OCI-LY7 (cell line): ENCODE results near the gene LPAR4. TPM values are rescaled to one million over a fixed set of nuclear protein-coding genes. Genes with fewer than 3 reads are reported as not detected.

Experiments
- BruUV-seq: library from RNA; stranded (reverse); fragments of 400-500 nt; replicated peaks from 2 replicates; lab custom pipeline; 2021; lab: Mats Ljungman, UMichigan
- CTCF ChIA-PET: fragments of 300-600 bp; sonication (Branson Sonifier 250); formaldehyde crosslinking; loops from one replicate; lab custom pipeline; 2022; ENCODE audit warnings: antibody characterized with exemption; ENCODE audit not compliant: unreplicated experiment; lab: Charles Lee
- POLR2A ChIA-PET: fragments of 300-600 bp; sonication (Branson Sonifier 250); formaldehyde crosslinking; loops from one replicate; lab custom pipeline; 2022; ENCODE audit warnings: antibody characterized with exemption; lab: Charles Lee
- DNase-seq: peaks from one replicate; pipeline ENCODE4 v3.0.0-alpha.2; 2015; ENCODE audit warnings: low spot score
- H2AFZ ChIP-seq: fragments of 200-600 bp; sonication (generic), shearing (Covaris generic); 2 replicates; pipeline ENCODE4 v1.6.1; 2014; ENCODE audit warnings: mild to moderate bottlenecking, antibody characterized with exemption, low read length, moderate library complexity
- H3K27ac ChIP-seq: fragments of 200-600 bp; sonication (generic); 2 replicates; pipeline ENCODE4 v1.5.1; 2014; ENCODE audit warnings: mixed run types, low read depth, mild to moderate bottlenecking, moderate library complexity, low read length, inconsistent platforms; ENCODE audit not compliant: poor library complexity, severe bottlenecking
- H3K36me3 ChIP-seq: fragments of 200-600 bp; sonication (generic); 2 replicates; pipeline ENCODE4 v1.6.1; 2014; ENCODE audit warnings: mild to moderate bottlenecking, antibody characterized with exemption, low read length, moderate library complexity, mixed read lengths; ENCODE audit not compliant: insufficient read depth
- H3K4me1 ChIP-seq: fragments of 200-600 bp; sonication (generic); 2 replicates; pipeline ENCODE4 v1.5.1; 2014; ENCODE audit warnings: mild to moderate bottlenecking, low read length; ENCODE audit not compliant: insufficient read depth, poor library complexity, severe bottlenecking
- H3K4me2 ChIP-seq: fragments of 200-600 bp; sonication (generic); 2 replicates; pipeline ENCODE4 v1.6.1; 2014; ENCODE audit warnings: mild to moderate bottlenecking, low read length
- H3K4me3 ChIP-seq: fragments of 200-600 bp; sonication (generic); 2 replicates; pipeline ENCODE4 v1.5.1; 2014; ENCODE audit warnings: mild to moderate bottlenecking, low read depth, low read length; ENCODE audit not compliant: poor library complexity, severe bottlenecking
- H3K79me2 ChIP-seq: fragments of 200-600 bp; sonication (generic); 2 replicates; pipeline ENCODE4 v1.6.1; 2016; ENCODE audit warnings: low read depth, mild to moderate bottlenecking, low read length, moderate library complexity, mixed read lengths; ENCODE audit not compliant: insufficient read depth
- H3K9me2 ChIP-seq: fragments of 200-600 bp; sonication (generic); 2 replicates; pipeline ENCODE4 v1.6.1; 2016; ENCODE audit warnings: mild to moderate bottlenecking, low read length, mixed read lengths; ENCODE audit not compliant: insufficient read depth
- H3K9me3 ChIP-seq: fragments of 200-600 bp; sonication (generic); 2 replicates; pipeline ENCODE4 v1.6.1; 2014; ENCODE audit warnings: mild to moderate bottlenecking, mixed run types, low read length, mixed read lengths
- H4K20me1 ChIP-seq: fragments of 200-600 bp; sonication (generic); 2 replicates; pipeline ENCODE4 v1.6.1; 2014; ENCODE audit warnings: mild to moderate bottlenecking, antibody characterized with exemption, low read length, moderate library complexity, mixed read lengths; ENCODE audit not compliant: insufficient read depth
- EZH2phosphoT487 ChIP-seq: fragments of 200-600 bp; sonication (generic); IDR thresholded peaks from 2 replicates; pipeline ENCODE4 v1.6.1; 2018; ENCODE audit warnings: low read depth, borderline replicate concordance, mild to moderate bottlenecking, mixed run types, antibody characterized with exemption, low read length, moderate library complexity, mixed read lengths
- intact Hi-C: fragments of 100-400 bp; cut with micrococcal nuclease; formaldehyde crosslinking; loops from one replicate; pipeline ENCODE4 v1.10.0; 2022; ENCODE audit not compliant: unreplicated experiment
- total RNA-seq, 2 experiments: library from RNA; depleted of rRNA in 1 of 2; stranded (reverse); fragments of >200 nt in 1 of 2; shearing (Covaris generic) in 1 of 2; gene quantifications; 2 replicates each; pipeline ENCODE4 v1.2.3, GENCODE V29; 2014 to 2022
- TF ChIP-seq, protein P1 (sequence below): fragments of 200-600 bp; sonication (generic); conservative IDR thresholded peaks from 2 replicates; pipeline ENCODE4 v1.5.1; 2014; ENCODE audit warnings: mild to moderate bottlenecking, antibody characterized with exemption, low read length, moderate library complexity, mixed read lengths

Gene LPAR4
- total RNA-seq, 2 experiments from 2014 or later: not detected

DNA sequence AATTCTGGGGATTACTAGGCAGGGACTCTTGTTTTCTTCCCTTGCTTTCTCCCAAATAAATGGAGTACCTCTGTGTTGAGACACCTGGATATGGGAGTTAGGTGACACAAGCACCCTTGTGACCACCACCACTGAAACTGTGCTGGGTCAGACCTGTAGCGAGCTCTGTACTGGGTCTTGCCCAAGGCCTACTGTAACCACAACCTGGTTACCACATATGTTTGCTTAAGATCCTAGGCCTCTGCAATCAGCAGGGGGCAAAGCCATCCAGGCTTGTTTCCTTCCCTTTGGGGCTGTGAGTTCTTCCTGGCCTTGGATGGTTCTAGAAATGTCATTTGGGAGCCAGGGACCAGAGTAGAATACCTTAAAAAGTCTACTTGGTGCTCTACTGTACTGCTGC, 49.4 kb downstream of the LPAR4 start:
- Histone ChIP-seq H3K27ac (no peak overlapping the region), H3K9me3 (no peaks in the 10 kb centered on the region), H3K4me2 (no peak overlapping the region), H3K36me3 (no peaks in the 10 kb centered on the region), H3K4me3 (no peak overlapping the region), H4K20me1 (no peaks in the 10 kb centered on the region), H3K4me1 (no peaks in the 10 kb centered on the region), H2AFZ (no peak overlapping the region), H3K9me2 (no peaks in the 10 kb centered on the region), H3K79me2 (no peaks in the 10 kb centered on the region)
- intact Hi-C loops: no loop called here
- BruUV-seq: no TSS peak
- ChIA-PET CTCF (no interaction called here), POLR2A (no interaction called here)
- no peak for DNase-seq
- TF ChIP-seq, protein P1, sequence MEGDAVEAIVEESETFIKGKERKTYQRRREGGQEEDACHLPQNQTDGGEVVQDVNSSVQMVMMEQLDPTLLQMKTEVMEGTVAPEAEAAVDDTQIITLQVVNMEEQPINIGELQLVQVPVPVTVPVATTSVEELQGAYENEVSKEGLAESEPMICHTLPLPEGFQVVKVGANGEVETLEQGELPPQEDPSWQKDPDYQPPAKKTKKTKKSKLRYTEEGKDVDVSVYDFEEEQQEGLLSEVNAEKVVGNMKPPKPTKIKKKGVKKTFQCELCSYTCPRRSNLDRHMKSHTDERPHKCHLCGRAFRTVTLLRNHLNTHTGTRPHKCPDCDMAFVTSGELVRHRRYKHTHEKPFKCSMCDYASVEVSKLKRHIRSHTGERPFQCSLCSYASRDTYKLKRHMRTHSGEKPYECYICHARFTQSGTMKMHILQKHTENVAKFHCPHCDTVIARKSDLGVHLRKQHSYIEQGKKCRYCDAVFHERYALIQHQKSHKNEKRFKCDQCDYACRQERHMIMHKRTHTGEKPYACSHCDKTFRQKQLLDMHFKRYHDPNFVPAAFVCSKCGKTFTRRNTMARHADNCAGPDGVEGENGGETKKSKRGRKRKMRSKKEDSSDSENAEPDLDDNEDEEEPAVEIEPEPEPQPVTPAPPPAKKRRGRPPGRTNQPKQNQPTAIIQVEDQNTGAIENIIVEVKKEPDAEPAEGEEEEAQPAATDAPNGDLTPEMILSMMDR: no peak
- TF ChIP-seq EZH2phosphoT487: no peak

DNA sequence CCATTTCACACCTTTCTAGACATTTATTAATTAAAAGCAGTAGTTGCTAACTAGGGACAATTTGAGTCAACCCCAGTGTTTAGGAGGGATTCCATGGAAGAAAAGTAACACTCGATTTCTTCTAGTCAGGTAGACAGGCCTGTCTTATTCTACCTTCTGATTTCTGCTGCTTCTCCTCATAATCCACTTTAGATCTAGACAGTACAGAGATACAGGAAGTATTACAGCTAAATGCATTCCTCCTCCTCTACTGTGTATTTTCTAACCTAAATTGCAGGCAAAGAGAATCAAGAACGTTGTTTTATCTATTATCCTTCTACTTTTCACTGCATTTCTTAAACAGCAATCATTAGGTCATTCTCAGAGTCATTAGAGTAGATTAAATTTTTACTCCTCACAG, 52.6 kb downstream of the LPAR4 start:
- H3K9me3 ChIP-seq: no peaks in the 10 kb centered on the region
- TF ChIP-seq EZH2phosphoT487: no peak
- TF ChIP-seq, protein P1: no peak
- no peaks in the 10 kb centered on the region for H3K4me1 ChIP-seq
- H3K4me2 ChIP-seq: no peak overlapping the region
- no peak for DNase-seq
- H3K79me2 ChIP-seq: no peaks in the 10 kb centered on the region
- POLR2A ChIA-PET: no interaction called here
- CTCF ChIA-PET: no interaction called here
- no peak overlapping the region for H2AFZ ChIP-seq
- H3K27ac ChIP-seq: no peak overlapping the region
- H4K20me1 ChIP-seq: no peaks in the 10 kb centered on the region
- no TSS peak for BruUV-seq
- H3K36me3 ChIP-seq: no peaks in the 10 kb centered on the region
- no peaks in the 10 kb centered on the region for H3K9me2 ChIP-seq
- intact Hi-C loops: no loop called here
- H3K4me3 ChIP-seq: no peak overlapping the region

DNA sequence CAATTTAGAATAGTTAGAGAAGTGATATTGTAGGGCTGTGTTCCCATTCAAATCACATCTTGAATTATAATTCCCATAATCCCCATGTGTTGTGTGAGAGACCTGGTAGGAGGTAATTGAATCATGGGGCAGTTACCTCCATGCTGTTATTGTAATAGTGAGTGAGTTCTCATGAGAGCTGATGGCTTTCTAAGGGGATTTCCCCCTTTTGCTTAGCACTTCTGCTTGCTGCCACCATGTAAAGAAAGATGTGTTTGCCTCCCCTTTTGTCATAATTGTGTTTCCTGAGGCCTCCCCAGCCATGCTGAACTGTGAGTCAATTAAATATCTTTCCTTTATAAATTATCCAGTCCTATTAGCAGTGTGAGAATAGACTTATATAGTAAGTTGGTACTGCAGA, 53.2 kb downstream of the LPAR4 start:
- no peak overlapping the region for H3K27ac ChIP-seq
- H3K9me2 ChIP-seq: no peaks in the 10 kb centered on the region
- H3K4me1 ChIP-seq: no peaks in the 10 kb centered on the region
- TF ChIP-seq, protein P1: no peak
- TF ChIP-seq EZH2phosphoT487: no peak
- H3K79me2 ChIP-seq: no peaks in the 10 kb centered on the region
- no peaks in the 10 kb centered on the region for H3K9me3 ChIP-seq
- BruUV-seq: no TSS peak
- no peak overlapping the region for H3K4me3 ChIP-seq
- intact Hi-C loops: no loop called here
- no peak overlapping the region for H3K4me2 ChIP-seq
- no peak for DNase-seq
- H3K36me3 ChIP-seq: no peaks in the 10 kb centered on the region
- no peak overlapping the region for H2AFZ ChIP-seq
- POLR2A ChIA-PET: no interaction called here
- CTCF ChIA-PET: no interaction called here
- no peaks in the 10 kb centered on the region for H4K20me1 ChIP-seq
